Common myeloid progenitor, CD34-positive (primary cell): ENCODE measurements around the gene GDF15.

ENCODE experiments used
- CTCF ChIA-PET: fragments of 350-600 bp; sonication (Branson Sonifier 250); formaldehyde crosslinking; loops from one replicate; lab custom pipeline; 2021; ENCODE audit warnings: antibody characterized with exemption; lab: Charles Lee
- POLR2A ChIA-PET: fragments of 350-600 bp; sonication (Branson Sonifier 250); formaldehyde crosslinking; loops from one replicate; lab custom pipeline; 2021; ENCODE audit warnings: antibody characterized with exemption; lab: Charles Lee
- DNase-seq, 3 donors: peaks; one replicate each; pipeline versions ENCODE4 v3.0.0 to v3.0.0-alpha.2; 2013
- H3K27ac ChIP-seq, 2 experiments: 1 replicate in 1 of 2; 2 replicates in 1 of 2; pipeline ENCODE4 v1.7.0; 2013; ENCODE audit warnings: inconsistent platforms in 2 of 2, low read length in 2 of 2, mild to moderate bottlenecking in 2 of 2, low read depth in 1 of 2, moderate library complexity in 1 of 2; ENCODE audit not compliant: severe bottlenecking in 2 of 2, insufficient read depth in 1 of 2, poor library complexity in 1 of 2
- H3K27me3 ChIP-seq, 5 experiments: replicated peaks in 2 of 5; 1 replicate in 3 of 5; 2 replicates in 2 of 5; pipeline versions ENCODE4 v1.6.1 to v1.7.0; 2013; ENCODE audit warnings: low read length in 4 of 5, mild to moderate bottlenecking in 2 of 5, moderate library complexity in 2 of 5, inconsistent platforms in 1 of 5; ENCODE audit not compliant: insufficient read depth in 5 of 5, control insufficient read depth in 4 of 5
- H3K36me3 ChIP-seq, 4 experiments: 1 replicate in 2 of 4; 2 replicates in 2 of 4; pipeline versions ENCODE4 v1.6.1 to v1.7.0; 2013; ENCODE audit warnings: low read length in 3 of 4, control low read depth in 1 of 4, mild to moderate bottlenecking in 1 of 4; ENCODE audit not compliant: control insufficient read depth in 4 of 4, insufficient read depth in 4 of 4
- H3K4me1 ChIP-seq, 4 experiments: 1 replicate in 3 of 4; 2 replicates in 1 of 4; pipeline versions ENCODE4 v1.6.1 to v1.7.1; 2013; ENCODE audit warnings: low read length in 3 of 4, mild to moderate bottlenecking in 3 of 4, control low read depth in 1 of 4, inconsistent platforms in 1 of 4, moderate library complexity in 1 of 4; ENCODE audit not compliant: control insufficient read depth in 4 of 4, insufficient read depth in 4 of 4; ENCODE audit errors: control extremely low read depth in 1 of 4
- H3K4me3 ChIP-seq, 7 experiments: 1 replicate in 4 of 7; 2 replicates in 3 of 7; pipeline versions ENCODE4 v1.5.1 to v1.7.0; 2013; ENCODE audit warnings: mild to moderate bottlenecking in 7 of 7, low read length in 6 of 7, moderate library complexity in 6 of 7, inconsistent platforms in 2 of 7, low read depth in 2 of 7, control low read depth in 1 of 7; ENCODE audit not compliant: insufficient read depth in 4 of 7, control insufficient read depth in 1 of 7; ENCODE audit errors: extremely low read depth in 1 of 7
- H3K9me3 ChIP-seq, 5 experiments: 1 replicate in 4 of 5; 2 replicates in 1 of 5; pipeline versions ENCODE4 v1.6.1 to v1.7.1; 2013; ENCODE audit warnings: low read length in 4 of 5, mild to moderate bottlenecking in 2 of 5, inconsistent platforms in 1 of 5, low read depth in 1 of 5, moderate library complexity in 1 of 5; ENCODE audit not compliant: control insufficient read depth in 4 of 5, insufficient read depth in 2 of 5; ENCODE audit errors: control extremely low read depth in 1 of 5
- WGBS: methylation state at CpG from one replicate; pipeline ENCODE4 v1.1.5; 2013; ENCODE audit not compliant: insufficient coverage; 5-methylcytosine and 5-hydroxymethylcytosine counted together

Gene GDF15

DNA sequence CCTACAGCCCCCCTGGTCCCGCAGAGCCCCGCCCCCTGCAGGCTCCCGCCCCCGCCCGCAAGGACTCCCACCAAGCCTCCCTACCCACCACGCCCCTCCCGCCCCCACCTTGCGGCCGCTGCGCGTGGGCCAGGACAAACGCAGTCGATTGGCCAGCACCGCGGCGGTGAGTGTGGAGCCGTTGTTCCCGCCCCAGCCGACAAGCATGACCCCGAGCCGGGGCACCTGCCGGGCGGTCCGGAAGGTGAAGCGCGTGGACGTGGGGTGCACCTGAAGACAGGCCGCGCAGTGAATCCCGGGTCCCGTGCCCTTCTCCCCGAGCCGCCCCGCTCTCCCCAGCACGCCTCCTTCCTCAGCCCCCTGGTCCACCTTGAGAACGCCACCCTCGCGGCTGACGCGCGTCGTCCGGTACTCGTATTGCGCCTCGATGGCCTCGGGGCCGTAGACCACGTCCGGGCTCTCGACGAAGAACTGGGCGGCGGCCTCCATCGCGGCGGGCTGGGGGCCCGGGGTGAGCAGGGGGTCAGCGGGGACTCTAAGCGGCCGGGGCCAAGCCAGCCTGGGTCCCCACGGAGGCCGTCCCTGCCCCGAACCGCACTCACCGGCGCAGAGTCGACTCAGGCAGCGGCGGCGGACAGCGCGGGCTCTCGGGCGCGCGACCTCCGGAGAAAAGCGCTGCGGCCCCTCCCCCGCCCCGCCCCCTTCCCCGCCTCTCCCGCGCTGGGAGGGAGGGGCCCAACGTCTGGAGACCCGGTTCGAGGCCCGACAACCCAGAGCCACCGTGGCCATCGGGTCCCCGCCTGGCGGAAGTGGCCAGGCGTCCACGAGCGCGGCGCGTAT lies 51.8 kb downstream of the GDF15 start, which contains the start of gene ISYNA1:
Gene ISYNA1 (minus strand): TSS at position 643 of the 840 bp plus-strand sequence. CDS start 154 bp downstream, at position 489.
- Histone ChIP-seq H3K36me3 (peaks cover 0 to 27% (median 10%) of the 10 kb centered on the region in 4 experiments), H3K4me3 (peak within 1 kb of the TSS; percentile 29 to 80 (median 69)), H3K4me1 (peaks cover 0 to 42% (median 27%) of the 10 kb centered on the region in 4 experiments), H3K27me3 (no peaks in the 10 kb centered on the region), H3K9me3 (no peaks in the 10 kb centered on the region), H3K27ac (peak within 1 kb of the TSS in 1 of 2 experiments; percentile 68)
- DNase-seq, result peak in 2 of 3 donors; percentile 40 to 58
- ChIA-PET POLR2A (interaction anchor here (0.5 to 0.7 kb wide), 2 partner anchors 369 to 481 kb away, joined by 3 read pairs; partner anchors contain the start of gene COPE), CTCF (no interaction called here)
- WGBS, result 0% methylated on average over 73 of the region's 99 CpGs

DNA sequence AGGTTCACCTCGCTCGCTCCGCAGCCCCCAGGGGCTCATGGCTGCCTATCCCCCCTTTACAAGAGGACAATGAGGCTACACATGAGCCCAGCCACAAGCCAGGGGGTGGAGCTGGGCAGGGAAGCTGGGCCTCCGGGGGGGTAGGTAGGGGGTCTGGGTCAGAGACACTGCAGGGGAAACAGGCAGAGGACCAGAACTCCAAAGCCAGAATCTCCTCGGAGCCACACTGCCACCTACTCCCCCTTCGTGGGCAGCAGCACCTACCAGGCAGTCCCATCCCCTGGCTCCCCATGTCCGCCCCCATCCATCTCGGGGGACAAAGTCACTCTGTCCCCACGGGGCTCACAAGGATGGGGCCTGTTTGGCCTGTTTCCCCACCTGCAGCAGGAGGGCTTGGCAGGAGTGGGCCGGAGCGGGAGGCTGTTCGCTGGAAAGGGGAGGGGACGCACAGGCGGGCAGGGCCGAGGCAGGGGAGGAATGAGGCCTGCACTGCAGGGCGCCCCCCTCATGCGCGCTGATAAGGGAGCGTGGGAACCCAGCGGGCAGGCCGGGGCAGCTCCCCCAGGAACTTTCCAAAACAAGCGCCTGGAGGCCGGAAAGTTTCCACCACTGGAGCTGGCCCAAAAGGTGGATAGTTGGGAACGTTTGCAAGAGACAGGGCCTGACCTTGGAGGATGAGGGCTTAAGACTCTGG lies 52.5 kb downstream of the GDF15 start:
- Histone ChIP-seq H3K36me3 (peaks cover 0 to 24% (median 12%) of the 10 kb centered on the region in 4 experiments), H3K4me3 (peak overlapping the region in 6 of 7 experiments; percentile 23 to 80 (median 65)), H3K9me3 (no peaks in the 10 kb centered on the region), H3K27ac (peak overlapping the region in 1 of 2 experiments; percentile 68), H3K27me3 (no peaks in the 10 kb centered on the region), H3K4me1 (peaks cover 0 to 38% (median 26%) of the 10 kb centered on the region in 4 experiments)
- POLR2A ChIA-PET, result interaction anchor here (0.9 kb wide), 1 partner anchor 21 kb away, joined by 3 read pairs; no protein-coding TSS in a partner anchor
- CTCF ChIA-PET, result interaction anchor here (0.8 to 1.9 kb wide), 3 partner anchors 21 to 121 kb away, joined by 3 to 8 read pairs (median 3); partner anchors contain the start of gene SSBP4
- DNase-seq, result peak in 1 of 3 donors; percentile 40
- 35% methylated on average over 19 of the region's 24 CpGs for WGBS
